Activated CD4-positive, alpha-beta T cell treated with anti-CD3 and anti-CD28 coated beads, Interleukin-2, amount 50 U/mL, for 1 hour (primary cell): Measurements from ENCODE around the gene CREBRF.

Experiments
- DNase-seq: peaks from one replicate; pipeline ENCODE4 v3.0.0-alpha.2; 2020

Gene CREBRF

GRCh38 chr5:173161148-173161547, 105.0 kb downstream of the CREBRF start:
- DNase-seq: no peak

GRCh38 chr5:173163219-173163618, 107.1 kb downstream of the CREBRF start:
- no peak for DNase-seq

- DNase-seq: no peak
Measured at GRCh38 chr5:173165177-173166016, 109.2 kb downstream of the CREBRF start.

- DNase-seq: no peak
Measured at GRCh38 chr5:173172166-173172565, 116.0 kb downstream of the CREBRF start.

GRCh38 chr5:173175523-173175922, 119.4 kb downstream of the CREBRF start:
- DNase-seq: no peak

GRCh38 chr5:173178369-173178910, 122.3 kb downstream of the CREBRF start:
- no peak for DNase-seq

- DNase-seq: no peak
Measured at GRCh38 chr5:173180331-173180730, 124.2 kb downstream of the CREBRF start.

- DNase-seq: no peak
Measured at GRCh38 chr5:173187054-173187743, 131.0 kb downstream of the CREBRF start.

- DNase-seq: no peak
Measured at GRCh38 chr5:173188280-173188679, 132.1 kb downstream of the CREBRF start.
